Choroid plexus epithelial cell (primary cell): Measurements from ENCODE around the gene MED27.

Experiments
- DNase-seq: peaks from one replicate; pipeline ENCODE4 v3.0.0-alpha.2; 2010; ENCODE audit warnings: low read depth
- H3K4me3 ChIP-seq: 2 replicates; pipeline ENCODE4 v1.5.1; 2011; ENCODE audit warnings: low read depth, mild to moderate bottlenecking, control low read depth, low read length, moderate library complexity
- TF ChIP-seq, protein P1 (sequence below): conservative IDR thresholded peaks from 2 replicates; pipeline ENCODE4 v1.5.1; 2011; ENCODE audit warnings: low read depth, mild to moderate bottlenecking, control low read depth, inconsistent platforms, low read length, moderate library complexity

The MED27 gene

GRCh38 chr9:131838530-131839280 is 241.0 kb downstream of the MED27 start:
- no peak for DNase-seq
- TF ChIP-seq, protein P1, sequence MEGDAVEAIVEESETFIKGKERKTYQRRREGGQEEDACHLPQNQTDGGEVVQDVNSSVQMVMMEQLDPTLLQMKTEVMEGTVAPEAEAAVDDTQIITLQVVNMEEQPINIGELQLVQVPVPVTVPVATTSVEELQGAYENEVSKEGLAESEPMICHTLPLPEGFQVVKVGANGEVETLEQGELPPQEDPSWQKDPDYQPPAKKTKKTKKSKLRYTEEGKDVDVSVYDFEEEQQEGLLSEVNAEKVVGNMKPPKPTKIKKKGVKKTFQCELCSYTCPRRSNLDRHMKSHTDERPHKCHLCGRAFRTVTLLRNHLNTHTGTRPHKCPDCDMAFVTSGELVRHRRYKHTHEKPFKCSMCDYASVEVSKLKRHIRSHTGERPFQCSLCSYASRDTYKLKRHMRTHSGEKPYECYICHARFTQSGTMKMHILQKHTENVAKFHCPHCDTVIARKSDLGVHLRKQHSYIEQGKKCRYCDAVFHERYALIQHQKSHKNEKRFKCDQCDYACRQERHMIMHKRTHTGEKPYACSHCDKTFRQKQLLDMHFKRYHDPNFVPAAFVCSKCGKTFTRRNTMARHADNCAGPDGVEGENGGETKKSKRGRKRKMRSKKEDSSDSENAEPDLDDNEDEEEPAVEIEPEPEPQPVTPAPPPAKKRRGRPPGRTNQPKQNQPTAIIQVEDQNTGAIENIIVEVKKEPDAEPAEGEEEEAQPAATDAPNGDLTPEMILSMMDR = no peak
- H3K4me3 ChIP-seq = no peak overlapping the region

GRCh38 chr9:131837836-131838235 is 241.8 kb downstream of the MED27 start:
- H3K4me3 ChIP-seq = no peak overlapping the region
- TF ChIP-seq, protein P1 = no peak
- DNase-seq = no peak

DNA sequence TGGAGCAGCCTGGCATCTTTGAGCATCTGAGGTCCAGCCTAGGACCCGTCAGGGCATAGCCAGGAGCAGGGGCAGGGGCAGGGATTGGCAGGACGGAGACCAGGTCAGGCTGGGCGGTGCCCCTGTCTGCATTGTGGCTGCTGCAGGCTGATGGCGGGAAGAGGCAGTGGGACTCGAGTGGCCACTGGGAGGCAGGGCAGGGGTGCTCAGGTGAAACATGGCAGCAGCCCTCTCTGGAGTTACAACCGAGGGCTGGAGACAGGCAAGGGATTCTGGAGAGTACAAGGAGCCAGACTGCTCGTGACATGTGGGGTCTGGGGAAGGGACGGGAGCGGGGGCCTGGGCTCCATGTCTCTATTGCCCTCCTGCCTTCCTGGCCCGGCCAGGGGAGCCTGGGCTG is 242.4 kb downstream of the MED27 start:
- DNase-seq = peak; percentile 10
- no peak overlapping the region for H3K4me3 ChIP-seq
- TF ChIP-seq, protein P1 = peak; percentile 21

- no peak overlapping the region for H3K4me3 ChIP-seq
- DNase-seq = no peak
- TF ChIP-seq, protein P1 = no peak
Observed at GRCh38 chr9:131836607-131837315, 242.9 kb downstream of the MED27 start.

DNA sequence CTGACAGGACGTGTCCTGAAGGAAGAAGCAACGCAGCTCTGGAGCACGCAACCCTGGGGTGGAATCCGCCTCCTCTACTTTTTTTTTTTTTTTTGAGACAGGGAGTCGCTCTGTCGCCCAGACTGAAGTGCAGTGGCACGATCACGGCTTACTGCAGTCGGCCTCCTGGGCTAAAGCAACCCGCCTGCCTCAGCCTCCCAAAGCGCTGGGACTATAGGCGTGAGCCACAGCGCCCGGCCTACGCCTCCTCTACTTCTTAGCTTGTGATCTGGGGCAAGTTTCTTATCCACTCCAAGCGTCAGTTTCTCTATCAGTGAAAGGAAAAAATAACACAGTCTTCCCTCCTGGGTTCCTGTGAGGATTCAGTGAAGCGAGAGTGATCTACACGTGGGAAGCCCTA is 243.6 kb downstream of the MED27 start:
- TF ChIP-seq, protein P1 = no peak
- H3K4me3 ChIP-seq = no peak overlapping the region
- no peak for DNase-seq

GRCh38 chr9:131835151-131835910 is 244.3 kb downstream of the MED27 start:
- TF ChIP-seq, protein P1 = no peak
- no peak overlapping the region for H3K4me3 ChIP-seq
- DNase-seq = peak; percentile 20
